Sigmoid colon (tissue), 7 donors: ENCODE results near the gene KANK4. TPM values are rescaled to one million over a fixed set of nuclear protein-coding genes. Genes with fewer than 3 reads are reported as not detected.

Experiments used
- DNase-seq: peaks from one replicate; pipeline ENCODE4 v3.0.0-alpha.2; 2019
- H3K27ac ChIP-seq, 4 donors: fragments of 200-600 bp; sonication (generic); one replicate each; pipeline ENCODE4 v1.5.1; 2016 to 2019; ENCODE audit warnings: mild to moderate bottlenecking in 1 of 4
- H3K27me3 ChIP-seq, 3 donors: fragments of 200-600 bp; sonication (generic); one replicate each; pipeline ENCODE4 v1.5.1; 2019; ENCODE audit warnings: mild to moderate bottlenecking in 1 of 3
- H3K36me3 ChIP-seq, 4 donors: fragments of 200-600 bp; sonication (generic); one replicate each; pipeline ENCODE4 v1.5.1; 2016 to 2019
- H3K4me1 ChIP-seq, 4 donors: fragments of 200-600 bp; sonication (generic); one replicate each; pipeline ENCODE4 v1.5.1; 2017 to 2019
- H3K4me3 ChIP-seq, 4 donors: fragments of 200-600 bp; sonication (generic); one replicate each; pipeline ENCODE4 v1.5.1; 2017 to 2019; ENCODE audit warnings: mild to moderate bottlenecking in 2 of 4, moderate library complexity in 1 of 4
- H3K9me3 ChIP-seq, 4 donors: fragments of 200-600 bp in 3 of 4; sonication (generic) in 3 of 4; one replicate each; pipeline versions ENCODE4 v1.5.1 to v1.6.1; 2013 to 2019
- EP300 ChIP-seq, 4 donors: sonication (generic); formaldehyde crosslinking; IDR thresholded peaks; one replicate each; pipeline ENCODE4 v1.6.1; 2017; ENCODE audit warnings: antibody characterized with exemption in 4 of 4
- POLR2A ChIP-seq, 2 donors: fragments of 450-650 bp; IDR thresholded peaks; one replicate each; pipeline ENCODE4 v1.6.1; 2016; ENCODE audit warnings: antibody characterized with exemption in 2 of 2, mild to moderate bottlenecking in 2 of 2, moderate library complexity in 2 of 2
- POLR2AphosphoS5 ChIP-seq, 4 donors: sonication (generic); formaldehyde crosslinking; IDR thresholded peaks; one replicate each; pipeline ENCODE4 v1.6.1; 2017; ENCODE audit warnings: antibody characterized with exemption in 4 of 4
- WGBS, 2 donors: extraction: QIAGEN DNeasy Blood & Tissue Kit; methylation state at CpG; one replicate each; pipeline ENCODE4 v1.1.7; 2013; 5-methylcytosine and 5-hydroxymethylcytosine counted together
- intact Hi-C: fragments of 100-400 bp; cut with DNase I; formaldehyde crosslinking; loops from one replicate; pipeline ENCODE4 v1.15.1; 2023
- polyA plus RNA-seq, 3 donors: library from polyadenylated mRNA; stranded (reverse); fragments of 200-250 nt; gene quantifications; one replicate each; pipeline ENCODE4 v1.2.3, GENCODE V29; 2013
- total RNA-seq, 4 donors: library from RNA; depleted of rRNA; stranded (reverse); fragments of >200 nt; gene quantifications; one replicate each; pipeline ENCODE4 v1.1.0, GENCODE V29; 2016
- TF ChIP-seq, protein P1 (sequence below), 4 experiments: fragments of 450-650 bp in 3 of 4; fragments of 200-600 bp in 1 of 4; IDR thresholded peaks; one replicate each; pipeline ENCODE4 v1.5.1; 2016 to 2019; ENCODE audit warnings: antibody characterized with exemption in 4 of 4, mild to moderate bottlenecking in 3 of 4, moderate library complexity in 2 of 4
- donor health status: healthy with polysubstance abuse.
- donor health status: Bipolar disorder and iron deficiency.
- donor health status: healthy.

The KANK4 gene
- total and polyA plus RNA-seq, 7 donors, result 0.60 to 2.4 (median 1.6) TPM; not detected in 1

DNA sequence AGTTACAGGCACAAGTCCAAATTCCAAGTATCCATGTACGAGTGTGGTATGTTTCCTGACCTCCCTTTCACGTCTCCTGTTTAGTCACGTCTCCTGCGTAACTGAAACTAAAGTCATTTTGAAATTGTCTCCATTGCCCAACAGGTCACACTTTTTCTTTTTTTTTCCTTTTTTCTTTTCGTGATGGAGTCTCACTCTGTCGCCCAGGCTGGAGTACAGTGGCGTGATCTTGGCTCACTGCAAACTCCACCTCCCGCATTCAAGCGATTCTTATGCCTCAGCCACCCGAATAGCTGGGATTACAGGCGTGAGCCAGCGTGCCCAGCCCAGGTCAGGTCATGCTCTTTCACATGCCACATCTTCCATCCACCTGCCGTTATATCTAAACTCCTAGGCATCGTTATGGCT, 86.4 kb downstream of the KANK4 start:
- no peak for DNase-seq
- intact Hi-C loops, result no loop called here
- H3K36me3 ChIP-seq, result no peaks in the 10 kb centered on the region
- no peaks in the 10 kb centered on the region for H3K4me1 ChIP-seq
- no peaks in the 10 kb centered on the region for H3K9me3 ChIP-seq
- TF ChIP-seq POLR2A (IDR thresholded peaks at IDR 0.05), result no peak
- TF ChIP-seq POLR2AphosphoS5 (IDR thresholded peaks at IDR 0.05), result no peak
- no peak for TF ChIP-seq EP300 (IDR thresholded peaks at IDR 0.05)
- TF ChIP-seq, protein P1, sequence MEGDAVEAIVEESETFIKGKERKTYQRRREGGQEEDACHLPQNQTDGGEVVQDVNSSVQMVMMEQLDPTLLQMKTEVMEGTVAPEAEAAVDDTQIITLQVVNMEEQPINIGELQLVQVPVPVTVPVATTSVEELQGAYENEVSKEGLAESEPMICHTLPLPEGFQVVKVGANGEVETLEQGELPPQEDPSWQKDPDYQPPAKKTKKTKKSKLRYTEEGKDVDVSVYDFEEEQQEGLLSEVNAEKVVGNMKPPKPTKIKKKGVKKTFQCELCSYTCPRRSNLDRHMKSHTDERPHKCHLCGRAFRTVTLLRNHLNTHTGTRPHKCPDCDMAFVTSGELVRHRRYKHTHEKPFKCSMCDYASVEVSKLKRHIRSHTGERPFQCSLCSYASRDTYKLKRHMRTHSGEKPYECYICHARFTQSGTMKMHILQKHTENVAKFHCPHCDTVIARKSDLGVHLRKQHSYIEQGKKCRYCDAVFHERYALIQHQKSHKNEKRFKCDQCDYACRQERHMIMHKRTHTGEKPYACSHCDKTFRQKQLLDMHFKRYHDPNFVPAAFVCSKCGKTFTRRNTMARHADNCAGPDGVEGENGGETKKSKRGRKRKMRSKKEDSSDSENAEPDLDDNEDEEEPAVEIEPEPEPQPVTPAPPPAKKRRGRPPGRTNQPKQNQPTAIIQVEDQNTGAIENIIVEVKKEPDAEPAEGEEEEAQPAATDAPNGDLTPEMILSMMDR (IDR thresholded peaks at IDR 0.05), result no peak
- H3K4me3 ChIP-seq, result no peak overlapping the region
- no peaks in the 10 kb centered on the region for H3K27me3 ChIP-seq
- H3K27ac ChIP-seq, result no peak overlapping the region
- 85 to 86% methylated on average over 14 of the region's 14 CpGs for WGBS, 2 donors

DNA sequence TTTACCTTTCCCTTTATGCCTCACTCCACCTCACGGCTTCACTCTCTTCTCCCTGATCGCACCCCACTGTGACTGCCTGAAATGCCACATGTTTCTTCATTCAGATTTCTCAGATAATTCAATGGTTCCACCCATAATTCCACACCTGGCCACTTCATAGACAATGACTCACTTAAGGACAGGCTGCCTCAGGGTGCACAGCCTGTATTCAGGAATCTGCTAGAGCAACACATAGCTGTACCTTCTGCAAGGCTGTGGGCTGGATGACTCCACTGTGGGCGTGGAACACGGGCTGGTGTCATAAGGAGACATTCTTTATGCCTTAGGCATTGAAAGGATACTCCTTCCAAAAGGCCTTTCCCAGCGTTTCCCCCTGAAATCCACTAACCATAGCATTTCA, 88.5 kb downstream of the KANK4 start:
- Histone ChIP-seq H3K9me3 (no peaks in the 10 kb centered on the region), H3K36me3 (no peaks in the 10 kb centered on the region), H3K27me3 (no peaks in the 10 kb centered on the region), H3K4me1 (no peaks in the 10 kb centered on the region), H3K27ac (no peak overlapping the region), H3K4me3 (no peak overlapping the region)
- peak; percentile 22 for DNase-seq
- WGBS, 2 donors, result 85 to 92% methylated on average over 5 of the region's 5 CpGs
- TF ChIP-seq POLR2A (IDR thresholded peaks at IDR 0.05) (no peak), POLR2AphosphoS5 (IDR thresholded peaks at IDR 0.05) (no peak), EP300 (IDR thresholded peaks at IDR 0.05) (no peak)
- TF ChIP-seq, protein P1 (IDR thresholded peaks at IDR 0.05), result no peak
- intact Hi-C loops, result no loop called here

DNA sequence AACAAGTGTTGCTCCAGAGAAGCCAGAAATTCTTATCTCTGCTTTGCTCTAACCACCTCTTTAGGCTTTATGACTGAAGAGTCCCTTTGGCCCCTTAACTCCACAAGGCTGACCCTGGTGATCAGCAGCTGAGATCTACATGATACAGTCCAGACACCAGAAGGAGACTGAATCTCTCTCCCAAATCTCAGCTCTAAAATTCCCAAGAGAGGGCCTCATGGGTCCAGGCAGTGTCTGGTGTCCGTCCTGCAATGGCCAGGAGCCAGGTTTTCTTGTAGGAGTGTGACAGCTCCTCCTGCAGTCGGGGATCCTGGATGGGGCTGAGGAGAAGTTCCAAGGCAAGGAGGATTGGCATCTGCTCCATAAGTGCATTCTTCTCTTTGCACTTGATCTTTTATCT, 89.3 kb downstream of the KANK4 start:
- Histone ChIP-seq H3K4me1 (no peaks in the 10 kb centered on the region), H3K27me3 (no peaks in the 10 kb centered on the region), H3K9me3 (no peaks in the 10 kb centered on the region), H3K4me3 (no peak overlapping the region), H3K36me3 (no peaks in the 10 kb centered on the region), H3K27ac (no peak overlapping the region)
- 50 to 77% methylated on average over 2 of the region's 2 CpGs for WGBS, 2 donors
- DNase-seq, result peak; percentile 55
- TF ChIP-seq POLR2A (IDR thresholded peaks at IDR 0.05) (no peak), POLR2AphosphoS5 (IDR thresholded peaks at IDR 0.05) (no peak), EP300 (IDR thresholded peaks at IDR 0.05) (no peak)
- TF ChIP-seq, protein P1 (IDR thresholded peaks at IDR 0.05), result no peak
- intact Hi-C loops, result no loop called here

DNA sequence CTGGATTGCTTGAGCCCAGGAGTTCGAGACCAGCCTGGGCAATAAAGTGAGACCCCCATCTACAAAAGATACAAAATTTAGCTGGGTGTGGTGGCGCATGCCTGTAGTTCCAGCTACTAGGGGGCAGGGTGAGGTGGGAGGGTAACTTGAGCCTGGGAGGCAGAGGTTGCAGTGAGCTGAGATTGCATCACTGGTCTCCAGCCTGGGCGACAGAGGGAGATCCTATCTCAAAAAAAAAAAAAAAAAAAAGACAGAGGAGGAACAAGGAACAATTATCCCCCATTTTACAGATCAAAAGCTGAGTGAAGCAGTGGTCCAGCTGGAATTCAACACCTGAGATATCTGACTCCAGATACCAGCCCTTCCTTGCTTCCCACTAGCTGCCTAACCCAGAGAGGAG, 89.8 kb downstream of the KANK4 start:
- WGBS, 2 donors, result 83 to 87% methylated on average over 3 of the region's 3 CpGs
- TF ChIP-seq EP300 (IDR thresholded peaks at IDR 0.05), result no peak
- no peak for TF ChIP-seq POLR2A (IDR thresholded peaks at IDR 0.05)
- TF ChIP-seq, protein P1 (IDR thresholded peaks at IDR 0.05), result no peak
- no peak for TF ChIP-seq POLR2AphosphoS5 (IDR thresholded peaks at IDR 0.05)
- Histone ChIP-seq H3K4me1 (no peaks in the 10 kb centered on the region), H3K9me3 (no peaks in the 10 kb centered on the region), H3K36me3 (no peaks in the 10 kb centered on the region), H3K4me3 (no peak overlapping the region), H3K27me3 (no peaks in the 10 kb centered on the region), H3K27ac (no peak overlapping the region)
- peak; percentile 28 for DNase-seq
- intact Hi-C loops, result no loop called here

DNA sequence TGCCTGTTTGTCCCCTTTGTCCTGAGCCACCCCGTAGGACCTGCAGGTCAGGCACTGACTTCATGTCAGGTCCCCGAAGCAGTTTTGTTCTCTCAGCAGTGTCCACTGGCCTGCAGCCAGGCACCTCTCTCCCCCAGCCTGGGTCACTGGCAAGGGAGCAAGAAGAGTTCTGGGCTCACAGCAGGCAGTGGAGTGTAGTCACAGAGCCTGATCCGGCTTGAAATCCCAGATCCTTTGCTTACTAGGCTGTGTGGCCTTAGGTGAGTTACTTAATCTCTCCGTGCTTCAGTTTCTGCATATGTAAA, 90.4 kb downstream of the KANK4 start:
- Histone ChIP-seq H3K4me1 (no peaks in the 10 kb centered on the region), H3K27me3 (no peaks in the 10 kb centered on the region), H3K9me3 (no peaks in the 10 kb centered on the region), H3K27ac (no peak overlapping the region), H3K4me3 (no peak overlapping the region), H3K36me3 (no peaks in the 10 kb centered on the region)
- intact Hi-C loops, result no loop called here
- WGBS, 2 donors, result 84 to 89% methylated on average over 4 of the region's 4 CpGs
- TF ChIP-seq POLR2A (IDR thresholded peaks at IDR 0.05) (no peak), EP300 (IDR thresholded peaks at IDR 0.05) (no peak), POLR2AphosphoS5 (IDR thresholded peaks at IDR 0.05) (no peak)
- TF ChIP-seq, protein P1 (IDR thresholded peaks at IDR 0.05), result no peak
- DNase-seq, result peak; percentile 56
